Mammary epithelial cell (primary cell): ENCODE data around the gene EPHA1.

Experiments
- EZH2 ChIP-seq: IDR thresholded peaks from 2 replicates; pipeline ENCODE4 v1.6.1; 2012; ENCODE audit warnings: low read length, inconsistent platforms, borderline replicate concordance
- TF ChIP-seq, protein P1 (sequence below), 2 donors: IDR thresholded peaks in 1 of 2; conservative IDR thresholded peaks in 1 of 2; 2 replicates each; pipeline ENCODE4 v1.5.1; 2011 to 2012; ENCODE audit warnings: inconsistent platforms in 2 of 2, low read length in 2 of 2, mild to moderate bottlenecking in 2 of 2, control low read depth in 1 of 2, low read depth in 1 of 2; ENCODE audit not compliant: insufficient read depth in 1 of 2; ENCODE audit errors: extremely low read depth in 1 of 2

DNA sequence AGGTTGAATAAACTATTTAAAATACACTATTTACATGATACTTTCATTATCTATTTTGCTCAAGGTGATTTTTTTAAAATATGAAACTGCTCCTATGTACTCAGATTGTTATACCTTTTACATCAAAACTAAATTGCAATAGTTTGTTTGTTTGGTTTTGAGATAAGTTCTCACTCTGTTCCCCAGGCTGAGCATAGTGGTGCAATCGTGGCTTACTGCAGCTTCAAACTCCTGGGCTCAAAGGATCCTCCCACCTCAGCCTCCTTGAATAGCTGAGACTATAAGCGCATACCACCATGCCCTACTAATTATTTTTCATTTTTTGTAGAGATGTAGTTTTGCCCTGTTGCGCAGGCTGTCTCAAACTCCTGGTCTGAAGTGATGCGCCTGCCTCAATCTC lies 47.3 kb upstream of the EPHA1 start:
- TF ChIP-seq, protein P1, sequence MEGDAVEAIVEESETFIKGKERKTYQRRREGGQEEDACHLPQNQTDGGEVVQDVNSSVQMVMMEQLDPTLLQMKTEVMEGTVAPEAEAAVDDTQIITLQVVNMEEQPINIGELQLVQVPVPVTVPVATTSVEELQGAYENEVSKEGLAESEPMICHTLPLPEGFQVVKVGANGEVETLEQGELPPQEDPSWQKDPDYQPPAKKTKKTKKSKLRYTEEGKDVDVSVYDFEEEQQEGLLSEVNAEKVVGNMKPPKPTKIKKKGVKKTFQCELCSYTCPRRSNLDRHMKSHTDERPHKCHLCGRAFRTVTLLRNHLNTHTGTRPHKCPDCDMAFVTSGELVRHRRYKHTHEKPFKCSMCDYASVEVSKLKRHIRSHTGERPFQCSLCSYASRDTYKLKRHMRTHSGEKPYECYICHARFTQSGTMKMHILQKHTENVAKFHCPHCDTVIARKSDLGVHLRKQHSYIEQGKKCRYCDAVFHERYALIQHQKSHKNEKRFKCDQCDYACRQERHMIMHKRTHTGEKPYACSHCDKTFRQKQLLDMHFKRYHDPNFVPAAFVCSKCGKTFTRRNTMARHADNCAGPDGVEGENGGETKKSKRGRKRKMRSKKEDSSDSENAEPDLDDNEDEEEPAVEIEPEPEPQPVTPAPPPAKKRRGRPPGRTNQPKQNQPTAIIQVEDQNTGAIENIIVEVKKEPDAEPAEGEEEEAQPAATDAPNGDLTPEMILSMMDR (conservative IDR thresholded peaks at IDR 0.05 in 1 of 2, IDR thresholded peaks at IDR 0.05 in 1 of 2; ENCODE audit: extremely low read depth in 1 of 2, insufficient read depth in 1 of 2, low read depth in 1 of 2, low read length in 2 of 2), result no peak
- no peak for TF ChIP-seq EZH2
